LoVo (cell line): ENCODE results near the gene DMAC2.
"Not testable (repeated sequence)": the region's sequence is repeated elsewhere in the genome, so short reads cannot be mapped to it uniquely, and the experiment has no call there.

ENCODE experiments used
- DNase-seq: peaks from one replicate; pipeline ENCODE4 v3.0.0-alpha.2; 2016; ENCODE audit warnings: low spot score

Gene DMAC2

DNA sequence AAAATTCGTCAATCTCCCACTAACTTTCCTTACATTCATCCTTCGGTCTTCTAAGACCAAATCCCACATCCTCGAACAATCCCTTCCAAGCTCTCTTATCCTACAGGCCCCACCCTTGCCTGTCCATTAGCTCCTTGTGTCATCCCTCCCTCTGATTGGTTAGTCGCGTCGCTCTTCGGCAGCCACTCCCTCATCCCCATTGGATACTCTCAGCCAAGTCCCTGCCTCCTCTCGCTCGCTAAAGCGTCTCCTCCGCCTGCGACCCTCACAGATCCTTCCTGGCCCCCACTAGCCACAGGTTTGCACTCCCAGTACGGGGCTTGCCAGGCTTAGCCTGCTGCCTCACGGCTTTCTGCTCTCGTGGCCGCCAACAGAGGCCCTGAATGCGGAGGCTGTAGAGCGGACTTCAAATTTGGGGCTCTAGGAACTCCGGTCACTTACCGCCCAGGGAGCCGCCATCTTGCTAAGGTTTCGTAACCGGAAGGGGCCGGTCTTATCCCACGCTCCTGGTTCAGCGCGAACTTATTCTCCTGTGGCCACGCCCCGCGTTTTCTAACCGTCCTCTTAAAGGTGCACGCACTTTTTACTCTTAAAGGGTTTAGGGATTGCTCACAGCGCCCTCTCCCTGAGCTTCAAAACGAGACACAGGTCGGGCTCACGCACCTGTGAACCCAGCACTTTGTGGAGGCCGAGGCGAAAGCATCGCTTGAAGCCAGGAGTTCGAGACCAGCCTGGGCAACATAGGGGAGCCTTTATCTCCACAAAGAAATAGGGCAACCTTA is at the start of gene DMAC2:
Gene DMAC2, minus strand, starts transcription at position 472 of the 782 bp plus-strand sequence. Its CDS starts 13 bp downstream, at position 459.
- peak; percentile 97 for DNase-seq

DNA sequence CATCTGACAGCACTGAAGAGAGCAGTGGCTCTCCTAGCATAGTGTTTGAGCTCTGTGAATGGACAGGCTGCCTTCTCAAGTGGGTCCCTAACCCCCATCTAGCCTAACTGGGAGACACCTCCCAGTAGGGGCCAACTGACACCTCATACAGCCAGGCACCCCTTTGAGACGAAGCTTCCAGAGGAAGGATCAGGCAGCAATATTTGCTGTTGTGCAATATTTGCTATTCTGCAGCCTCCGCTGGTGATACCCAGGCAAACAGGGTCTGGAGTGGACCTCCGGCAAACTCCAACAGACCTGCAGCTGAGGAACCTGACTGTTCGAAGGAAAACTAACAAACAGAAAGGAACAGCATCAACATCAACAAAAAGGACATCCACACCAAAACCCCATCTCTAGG is 47.2 kb upstream of the DMAC2 start:
- DNase-seq = not testable (repeated sequence)

DNA sequence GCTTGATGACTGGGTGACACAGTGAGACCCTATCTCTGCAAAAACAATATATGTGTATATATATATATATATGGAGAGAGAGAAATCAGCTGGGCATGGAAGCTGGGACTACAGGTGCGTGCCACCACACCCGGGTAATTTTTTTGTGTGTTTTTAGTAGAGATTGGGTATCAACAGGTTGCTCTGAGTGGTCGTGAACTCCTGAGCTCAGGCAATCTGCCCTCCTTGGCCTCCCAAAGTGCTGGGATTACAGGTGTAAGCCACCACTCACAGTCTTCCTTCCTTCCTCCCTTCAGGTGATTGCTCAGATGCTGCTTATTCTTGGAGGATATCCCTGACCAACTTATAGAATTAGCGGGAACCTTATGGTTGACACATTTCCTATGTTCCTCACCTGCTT is 45.1 kb upstream of the DMAC2 start:
- DNase-seq = no peak

DNA sequence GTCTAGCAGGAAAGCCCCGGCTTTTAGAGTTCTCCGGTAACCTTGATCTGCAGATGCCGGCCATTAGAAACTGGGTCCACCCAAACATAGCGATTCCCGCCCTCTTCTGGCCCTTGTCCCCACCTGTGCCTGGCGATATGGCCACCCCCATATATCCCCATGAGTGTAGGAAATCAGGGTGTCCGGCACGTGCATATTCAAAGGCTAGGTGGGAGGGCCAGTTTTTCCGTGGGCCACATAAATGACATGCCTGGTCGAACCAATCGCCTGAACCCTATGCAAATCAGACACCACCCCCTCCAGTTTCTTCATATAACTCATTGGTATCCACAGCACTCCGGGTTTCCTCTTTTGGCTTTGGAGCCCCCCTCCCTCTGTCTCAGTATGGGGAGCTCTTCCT is 40.6 kb upstream of the DMAC2 start:
- no peak for DNase-seq

DNA sequence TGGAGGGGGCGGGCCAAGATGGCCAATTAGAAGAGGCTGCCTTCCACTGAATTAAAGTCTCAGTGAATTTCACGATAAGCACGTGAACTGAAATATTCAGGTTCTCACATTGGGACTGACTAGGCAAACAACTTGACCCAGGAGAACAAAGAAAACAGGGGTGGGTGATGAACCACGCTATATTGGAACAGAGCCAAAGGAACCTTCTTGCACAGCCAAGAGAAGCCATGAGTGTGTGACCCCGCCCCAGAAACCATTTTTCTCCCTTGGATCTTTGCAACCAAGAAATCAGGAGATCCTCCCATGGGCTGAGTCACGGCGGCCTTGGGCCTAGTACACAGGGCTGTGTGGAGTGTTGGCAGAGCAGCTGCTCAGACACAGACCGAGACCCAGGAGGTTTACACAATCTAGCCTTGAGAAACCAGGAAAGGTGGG is 40.1 kb upstream of the DMAC2 start:
- DNase-seq = peak; percentile 6

DNA sequence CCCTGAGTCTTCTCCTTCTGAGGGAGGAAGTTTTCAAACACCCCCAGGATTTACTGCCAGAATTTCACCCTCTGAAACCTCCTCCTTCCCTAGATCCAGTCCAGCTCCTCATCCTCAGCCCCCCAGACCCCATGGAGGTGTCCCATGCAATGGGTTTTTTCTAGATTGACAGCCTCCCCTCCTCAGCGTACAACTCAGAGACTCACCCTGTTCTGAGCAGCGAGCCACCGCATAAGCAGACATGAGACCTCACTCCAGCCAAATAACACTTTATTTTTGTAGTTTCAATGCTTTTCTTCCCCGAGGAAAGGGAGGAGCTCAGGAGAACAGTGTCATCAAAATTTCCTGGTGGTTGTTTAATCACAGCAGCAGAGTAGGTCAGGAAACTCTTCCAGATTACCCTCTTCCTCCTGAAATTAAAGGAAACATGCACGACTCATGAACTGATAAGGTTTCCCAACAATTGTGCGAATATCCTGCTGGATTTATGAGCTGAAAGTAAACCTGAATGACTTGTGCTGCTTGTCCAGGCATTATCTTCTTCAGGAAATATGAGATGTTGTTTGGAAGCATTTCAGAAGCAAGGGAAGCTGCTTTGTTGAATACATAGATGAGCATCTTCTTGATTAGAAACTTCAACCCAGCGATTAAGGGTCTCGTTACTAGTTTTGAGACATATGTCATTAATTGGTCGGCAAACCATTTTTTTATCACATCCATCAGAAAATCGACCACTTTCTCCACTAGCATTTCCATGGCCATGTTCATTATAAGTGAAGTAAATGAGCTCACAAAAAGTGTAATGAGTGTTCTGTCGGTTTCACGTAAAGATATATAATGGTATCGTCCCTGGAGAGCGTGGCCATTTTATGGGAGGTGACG is 39.4 kb upstream of the DMAC2 start:
- no peak for DNase-seq

DNA sequence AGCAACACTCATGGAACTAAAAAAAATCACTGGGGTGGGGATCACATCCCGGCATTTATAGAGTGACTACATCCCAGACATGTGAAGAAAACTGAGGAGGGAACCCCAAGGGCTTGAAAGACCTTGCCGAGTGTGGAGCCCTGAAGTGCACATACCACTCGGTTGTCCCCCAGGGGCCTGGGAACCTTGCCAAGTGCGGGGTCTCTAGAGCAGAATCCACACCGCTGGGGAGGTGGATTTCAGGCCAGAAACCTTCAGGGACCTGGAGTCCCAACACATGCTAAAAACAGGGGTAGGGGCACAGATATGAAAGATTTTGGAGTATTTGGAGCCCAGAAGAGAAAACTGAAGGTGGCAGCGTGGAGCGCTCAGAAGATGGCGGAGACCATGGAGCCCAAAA is 38.5 kb upstream of the DMAC2 start:
- DNase-seq = no peak

DNA sequence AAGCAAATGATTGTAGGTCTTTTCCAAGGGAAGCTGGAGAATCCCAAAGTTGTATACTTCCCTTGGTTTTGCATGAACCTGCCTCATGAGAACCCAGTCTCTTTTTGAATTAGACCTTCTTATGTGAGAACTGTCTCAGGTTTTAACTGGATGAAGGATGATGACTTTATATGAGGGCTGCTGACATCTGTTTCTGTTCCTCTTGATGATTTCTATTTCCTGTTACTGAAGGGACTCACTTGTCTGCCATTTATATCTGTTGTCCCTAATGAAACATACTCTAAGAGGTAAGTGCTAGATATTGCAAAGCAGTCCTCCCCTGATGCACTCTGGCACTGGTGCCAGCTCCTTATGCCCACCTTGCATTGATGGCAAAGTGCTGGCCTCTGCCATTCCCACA is 36.9 kb upstream of the DMAC2 start:
- DNase-seq = no peak

DNA sequence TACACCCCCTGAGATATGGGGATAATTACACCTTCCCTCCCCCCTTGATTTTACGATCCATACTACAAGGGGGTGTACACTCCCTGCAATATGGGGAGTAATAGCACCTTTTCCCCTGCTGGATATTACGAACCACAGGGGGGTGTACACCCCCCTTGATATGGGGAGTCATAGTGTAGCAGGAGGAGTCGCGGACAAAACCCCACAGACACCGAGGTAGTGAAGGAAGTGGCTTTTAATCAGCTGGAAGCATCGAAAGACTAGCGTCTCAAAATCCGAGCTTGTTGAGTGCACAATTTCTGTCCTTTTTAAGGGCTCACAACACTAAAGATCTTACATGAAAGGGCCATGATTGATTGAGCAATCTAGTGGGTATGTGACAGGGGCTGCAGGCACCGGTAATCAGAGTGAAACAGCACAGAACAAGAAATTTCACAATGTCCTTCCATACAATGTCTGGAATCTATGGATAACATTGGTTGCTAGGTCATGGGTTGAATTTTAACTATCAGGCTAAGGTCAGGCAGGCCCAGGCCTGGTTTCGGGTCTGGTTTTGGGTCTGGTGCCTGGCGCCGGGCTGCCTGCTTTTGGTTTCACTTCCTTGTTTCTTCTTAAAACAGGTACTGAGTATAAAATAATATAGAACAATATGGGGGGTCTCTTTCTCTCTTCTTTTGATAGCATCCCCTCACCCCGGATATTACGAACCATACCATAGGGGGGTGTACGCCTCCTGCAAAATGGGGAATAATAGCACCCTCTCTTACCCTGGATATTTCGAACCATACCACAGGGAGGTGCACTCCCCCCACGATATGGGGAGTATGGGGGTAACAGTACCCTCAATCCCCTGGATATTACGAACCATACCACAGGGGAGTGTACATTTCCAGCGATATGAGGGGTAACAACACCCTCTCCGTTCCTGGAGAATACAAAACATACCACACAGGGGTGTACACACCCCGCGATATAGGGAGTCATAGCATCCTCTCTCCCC is 23.8 kb upstream of the DMAC2 start:
- DNase-seq = not testable (repeated sequence)

DNA sequence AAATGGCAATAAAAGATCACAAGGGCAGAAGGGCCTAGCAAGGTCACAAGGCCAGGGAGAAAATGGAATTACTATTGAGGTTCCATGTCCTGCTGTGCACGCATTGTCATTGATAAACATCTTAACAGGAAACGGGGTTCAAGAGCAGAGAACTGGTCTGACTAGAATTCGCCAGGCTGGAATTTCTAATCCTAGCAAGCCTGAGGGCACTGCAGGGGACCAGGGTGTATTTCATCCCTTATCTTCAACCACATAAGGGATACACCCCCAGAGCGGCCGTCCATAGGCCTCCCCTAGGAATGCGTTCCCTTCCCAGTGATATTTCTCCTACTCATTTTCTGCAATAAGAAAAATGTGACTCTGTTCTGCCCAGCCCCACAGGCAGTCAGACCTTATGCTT is 22.8 kb upstream of the DMAC2 start:
- DNase-seq = no peak

DNA sequence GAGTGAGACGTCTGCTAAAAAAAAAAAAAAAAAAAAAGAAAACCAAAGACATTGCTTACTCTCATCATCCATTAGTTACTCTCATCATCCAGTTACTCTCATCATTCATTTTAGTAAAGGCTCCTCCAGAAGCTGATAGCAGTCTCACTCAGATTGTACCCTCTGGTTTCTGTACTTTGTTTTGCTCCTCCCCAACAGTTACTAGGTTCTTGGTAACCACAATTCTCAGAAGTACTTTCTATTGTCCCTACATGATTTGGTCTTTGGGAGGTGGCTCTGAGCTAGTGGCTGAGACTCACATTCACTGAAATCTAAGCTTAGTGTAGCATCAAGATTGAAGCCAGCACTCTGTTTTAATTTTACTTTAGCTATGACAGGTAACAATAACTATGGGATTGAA is 17.5 kb upstream of the DMAC2 start:
- DNase-seq = no peak

DNA sequence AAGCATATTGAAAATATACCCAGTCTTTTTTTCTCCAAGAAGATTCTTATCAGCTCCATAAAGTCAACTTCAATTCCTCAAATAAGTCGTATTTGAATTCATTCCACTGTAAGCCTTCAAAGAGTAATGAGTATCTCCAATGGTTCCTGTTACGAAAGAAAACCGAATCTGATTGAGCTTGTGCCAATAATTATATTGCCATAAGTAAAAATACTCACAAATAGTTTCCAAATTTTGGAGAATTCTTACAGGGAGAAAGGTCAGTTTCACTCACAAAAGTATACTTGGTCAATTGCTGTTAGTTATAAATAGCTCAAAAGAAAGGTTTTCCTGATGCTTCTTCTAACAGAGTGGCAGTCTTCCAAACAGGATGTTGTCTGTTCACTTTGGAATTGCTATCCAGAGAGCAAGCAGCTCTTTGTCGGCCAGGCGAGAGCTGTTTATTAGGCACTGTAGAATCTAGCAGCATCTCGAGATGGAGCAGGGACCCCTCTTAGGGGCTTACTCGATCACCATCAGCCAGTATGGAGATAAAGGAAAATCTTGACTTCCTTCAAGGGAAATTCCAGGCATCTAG is 16.7 kb upstream of the DMAC2 start:
- no peak for DNase-seq

DNA sequence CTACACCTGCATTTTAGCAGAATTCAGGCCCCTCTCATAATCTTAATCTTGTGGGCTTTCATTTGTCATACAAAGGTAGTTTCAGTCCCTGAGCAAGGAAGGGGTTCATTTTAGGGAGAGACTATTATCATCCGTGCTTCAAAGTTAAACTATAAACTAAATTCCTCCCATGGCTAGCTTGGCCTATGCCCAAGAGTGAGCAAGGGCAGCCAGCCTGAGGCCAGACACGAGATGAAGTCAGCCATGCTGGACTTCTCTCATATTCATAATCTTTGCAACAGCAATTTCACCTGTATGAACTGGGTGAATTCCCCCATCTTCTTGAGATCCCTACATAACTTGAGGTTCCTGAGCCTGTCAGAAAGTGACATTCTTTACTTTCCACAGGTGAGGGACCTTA is 16.2 kb upstream of the DMAC2 start:
- DNase-seq = no peak

DNA sequence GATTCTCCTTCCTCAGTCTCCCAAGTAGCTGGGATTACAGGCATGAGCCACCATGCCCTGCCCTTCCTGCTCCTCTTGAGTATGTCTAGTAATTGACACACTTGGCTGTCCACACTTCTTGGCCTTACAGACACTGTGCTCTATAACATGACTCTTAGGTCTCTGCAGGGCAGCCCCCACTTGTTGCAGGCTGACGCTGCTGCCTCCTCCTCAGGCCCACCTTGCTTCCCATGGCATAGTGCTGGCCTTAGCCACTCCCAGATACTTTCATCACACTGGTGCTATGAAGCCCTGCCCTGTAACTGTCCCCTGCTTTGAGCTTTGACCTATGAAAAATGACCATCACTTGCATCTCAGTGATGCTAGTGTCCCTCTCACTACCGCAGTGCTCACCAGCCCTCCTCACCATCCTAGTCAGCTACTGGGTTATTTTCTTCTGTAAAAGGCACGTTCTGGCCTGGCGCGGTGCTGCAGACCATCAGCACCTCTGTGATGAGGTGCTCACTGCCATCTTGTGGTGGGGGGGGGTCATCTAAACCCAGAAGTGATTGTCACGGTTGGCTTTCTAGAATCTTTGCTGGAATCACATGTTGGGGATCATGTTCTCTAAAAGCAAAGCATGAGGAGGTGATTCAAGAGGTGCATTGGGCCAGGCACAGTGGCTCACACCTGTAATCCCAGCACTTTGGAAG is 13.0 kb upstream of the DMAC2 start:
- no peak for DNase-seq

DNA sequence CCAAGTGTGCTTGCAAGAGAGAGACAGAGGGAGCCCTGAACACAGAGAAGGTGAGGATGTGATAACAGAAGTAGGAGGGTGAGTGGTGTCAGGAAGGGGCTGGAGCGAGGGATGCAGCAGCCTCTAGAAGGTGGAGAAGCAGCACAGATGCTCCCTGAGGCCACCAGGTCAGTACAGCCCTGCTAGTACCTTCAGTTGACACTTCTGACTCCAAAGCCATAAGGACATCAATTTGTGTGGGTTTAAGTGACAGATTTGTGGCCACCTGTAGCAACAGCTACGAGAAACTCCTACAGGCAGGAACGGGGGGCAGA is 10.1 kb upstream of the DMAC2 start:
- no peak for DNase-seq

DNA sequence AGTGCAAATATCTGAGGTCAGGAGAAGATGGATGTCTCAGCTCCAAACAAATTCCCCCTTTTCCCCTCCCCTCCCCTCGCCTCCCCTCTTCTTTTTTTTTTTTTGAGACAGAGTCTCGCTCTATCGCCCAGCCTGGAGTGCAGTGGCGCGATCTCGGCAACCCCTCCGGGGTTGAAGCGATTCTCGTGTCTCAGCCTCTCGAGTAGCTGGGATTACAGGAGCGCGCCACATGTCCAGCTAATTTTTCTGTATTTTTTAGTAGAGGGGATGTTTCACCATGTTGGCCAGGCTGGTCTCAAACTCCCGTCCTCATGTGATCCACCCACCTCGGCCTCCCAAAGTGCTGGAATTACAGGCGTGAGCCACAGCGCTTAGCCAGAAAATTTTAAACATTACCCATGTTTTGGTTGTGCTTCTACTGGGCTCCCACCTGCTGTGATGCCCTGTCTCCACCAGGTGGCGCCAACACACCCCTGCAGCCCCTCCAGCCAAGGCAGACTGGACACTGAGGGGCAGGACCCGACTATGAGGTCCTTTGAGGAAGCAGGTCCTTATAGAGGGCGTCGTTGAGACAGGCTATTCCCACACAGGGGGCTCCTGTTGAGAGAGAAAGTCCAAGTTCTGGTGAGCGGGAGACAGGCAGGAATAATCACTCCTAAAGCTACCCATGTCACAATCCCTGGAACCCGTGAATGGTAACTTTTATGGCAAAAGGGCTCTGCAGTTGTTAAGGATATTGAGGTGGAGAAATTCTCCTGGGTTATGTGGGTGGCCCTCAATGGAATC is 9.6 kb upstream of the DMAC2 start:
- DNase-seq = peak; percentile 65

DNA sequence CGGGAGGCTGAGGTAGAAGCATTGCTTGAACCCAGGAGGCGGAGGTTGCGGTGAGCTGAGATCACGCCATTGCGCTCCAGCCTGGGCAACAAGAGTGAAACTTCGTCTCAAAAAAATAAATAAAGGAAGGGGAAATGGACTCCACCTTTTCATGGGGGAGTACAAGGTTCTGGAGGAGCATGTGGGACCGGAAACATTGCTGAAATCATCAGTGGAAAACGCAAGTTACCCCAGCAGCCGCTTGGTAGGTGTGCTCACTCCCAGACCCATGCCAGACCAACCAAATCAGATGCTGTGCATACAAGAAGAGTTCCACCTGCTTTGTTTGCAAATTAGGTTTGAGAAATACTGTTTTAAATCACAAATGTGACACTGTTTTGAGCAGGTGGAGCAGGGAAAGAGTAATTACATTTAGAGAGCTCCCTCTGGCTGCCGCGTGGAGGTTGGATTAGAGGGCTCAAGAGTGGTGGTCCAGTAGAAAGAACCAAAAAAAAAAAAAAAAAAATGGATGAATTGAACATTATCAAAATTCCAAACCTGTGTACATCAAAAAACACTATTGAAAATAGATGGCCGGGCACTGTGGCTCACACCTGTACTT is 8.1 kb upstream of the DMAC2 start:
- DNase-seq = no peak

DNA sequence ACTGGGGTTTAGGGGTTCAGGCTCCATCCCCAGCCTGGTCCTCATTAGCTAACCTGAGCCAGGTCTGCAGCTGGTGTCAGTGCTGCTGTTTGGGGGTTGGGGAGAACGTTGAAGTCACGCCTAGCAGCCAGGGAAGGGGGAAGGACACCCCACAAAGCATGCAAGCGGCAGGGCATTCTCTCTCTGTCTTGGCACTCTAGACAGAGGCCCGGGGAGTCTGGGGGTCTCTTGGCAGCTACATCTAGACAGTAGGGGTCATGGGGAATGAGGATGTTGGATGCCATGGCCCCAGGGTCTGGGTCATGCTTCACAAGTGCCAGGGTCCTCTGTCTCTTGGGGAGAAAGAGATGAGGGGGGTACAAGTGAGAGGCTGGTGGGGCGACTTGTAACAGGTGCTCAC is 5.9 kb upstream of the DMAC2 start:
- no peak for DNase-seq

DNA sequence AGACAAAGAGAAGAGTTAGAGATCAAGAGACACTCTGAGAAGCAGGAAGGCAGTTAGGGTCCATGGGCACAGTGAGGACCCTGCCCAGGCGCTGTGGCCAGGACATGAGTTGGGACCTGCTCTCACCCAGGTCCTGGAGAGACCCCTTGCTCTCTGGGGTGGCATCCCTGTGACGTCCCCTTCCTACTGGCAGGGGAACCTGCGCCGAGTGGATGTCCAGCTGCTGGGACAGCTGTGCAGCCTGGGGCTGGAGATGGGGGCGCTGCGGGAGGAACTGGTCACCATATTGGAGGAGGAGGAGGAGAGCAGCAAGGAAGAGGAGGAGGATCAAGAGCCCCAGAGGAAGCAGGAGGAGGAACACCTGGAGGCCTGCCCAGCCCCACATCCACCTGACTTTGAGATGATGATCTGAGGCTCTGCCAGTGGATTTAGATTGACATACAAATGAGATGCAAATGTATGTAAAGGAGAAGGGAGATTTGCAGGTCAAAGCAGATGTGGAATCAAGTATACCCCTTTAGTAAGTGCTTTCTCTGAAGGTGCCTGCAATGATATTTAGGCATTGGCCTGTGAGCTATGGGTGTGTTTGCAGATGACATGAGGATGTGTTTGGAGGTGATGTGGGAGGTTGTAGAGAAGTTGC is 4.2 kb upstream of the DMAC2 start:
- DNase-seq = no peak
